Measurements from ENCODE around the gene HCN1. TPM values are rescaled to one million over a fixed set of nuclear protein-coding genes. Genes with fewer than 3 reads are reported as not detected.

Gene HCN1
- not detected for polyA plus RNA-seq (2013, experiment 1 of 2; ENCODE audit: insufficient read length)
- 0.06 TPM for polyA plus RNA-seq (2013, experiment 2 of 2; ENCODE audit: insufficient read length)

DNA sequence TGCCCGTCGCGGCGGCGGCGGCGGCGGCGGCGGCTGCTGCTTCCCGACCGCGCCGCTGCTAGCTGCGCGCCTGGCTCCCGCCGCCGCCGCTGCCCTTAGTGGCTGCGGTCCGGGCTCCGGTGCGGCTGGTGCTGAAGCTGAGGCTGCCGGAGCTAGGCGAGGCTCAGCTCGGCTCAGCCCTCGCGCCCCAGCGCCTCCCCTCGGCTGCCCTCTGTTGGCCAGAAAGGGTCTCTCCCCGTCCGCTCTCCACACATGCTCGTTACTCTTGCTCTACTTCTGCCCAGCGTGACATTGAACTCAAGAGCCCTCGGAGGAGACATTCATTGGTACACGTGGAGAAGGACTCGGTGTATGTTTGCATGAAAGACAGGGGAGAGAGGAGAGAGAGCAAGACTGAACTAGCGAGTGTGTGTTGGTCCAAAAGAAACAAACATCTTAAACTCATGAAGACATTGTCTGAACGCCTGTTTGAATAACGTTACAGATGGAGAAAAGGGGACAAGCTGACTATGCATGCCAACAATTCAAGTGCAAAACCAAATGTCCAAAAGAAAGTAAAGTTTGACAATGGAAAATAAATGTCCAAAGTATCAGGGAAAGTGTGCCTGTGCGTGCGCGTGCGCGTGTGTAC lies at the start of gene HCN1:
Gene HCN1, minus strand, starts transcription at position 175 of the 631 bp plus-strand sequence.
- DNase-seq = peak; percentile 69

DNA sequence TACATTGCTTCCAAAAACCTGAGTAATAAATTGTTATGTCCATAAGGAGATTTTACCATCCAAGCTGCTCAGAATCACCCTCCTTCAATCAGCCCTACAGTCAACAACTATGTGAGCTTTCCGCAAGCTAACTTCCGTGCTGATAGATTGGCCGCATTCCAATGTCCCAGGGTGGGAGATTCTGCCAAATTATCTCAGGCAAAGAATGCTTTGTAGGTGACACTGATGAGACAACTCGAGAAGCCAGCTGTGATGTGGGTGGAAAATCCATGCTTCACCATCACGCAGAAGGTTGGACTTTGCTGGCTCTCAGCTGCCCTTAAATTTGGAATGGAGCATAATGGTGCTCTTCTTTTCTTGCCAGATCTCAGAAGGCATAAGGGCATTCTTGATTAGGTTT lies 44.9 kb upstream of the HCN1 start:
- DNase-seq = no peak

DNA sequence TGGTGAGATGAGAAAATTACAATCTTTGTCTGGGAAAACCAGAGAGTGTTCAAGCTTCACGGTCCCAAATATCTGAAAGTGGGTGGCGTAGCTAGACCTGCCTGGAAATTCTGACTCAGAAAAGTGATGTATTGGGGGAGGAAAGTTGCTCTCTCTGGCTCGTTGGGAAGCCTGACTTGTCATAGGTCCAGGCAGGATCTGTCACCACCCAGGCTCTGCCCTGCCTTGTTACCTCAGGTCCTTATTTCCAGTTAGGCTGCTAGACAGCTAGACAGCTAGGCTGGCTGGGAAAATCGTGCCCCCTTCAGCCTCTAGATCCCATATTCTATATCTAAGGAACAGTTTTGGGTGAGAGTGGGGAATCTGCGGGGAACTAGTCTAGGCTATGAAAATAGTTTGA lies 41.0 kb upstream of the HCN1 start:
- DNase-seq = no peak

DNA sequence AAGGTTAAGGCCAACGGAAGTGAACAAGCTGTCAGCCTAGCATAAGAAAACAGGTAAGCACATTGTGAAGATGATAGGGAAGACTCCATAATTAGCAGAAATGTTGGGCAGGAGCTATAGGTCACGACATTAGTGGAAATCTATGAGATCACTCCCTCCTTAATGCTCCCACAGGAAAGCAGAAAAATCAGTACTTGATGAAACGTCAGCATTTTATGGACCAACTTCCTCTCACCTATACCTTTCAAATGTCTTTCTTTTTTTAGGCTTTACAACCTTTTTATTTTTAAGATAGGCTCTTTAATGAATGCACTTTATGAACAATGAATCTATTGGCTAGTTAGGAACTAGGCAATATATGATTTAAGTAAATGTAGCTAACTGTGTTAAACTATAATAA lies 29.4 kb upstream of the HCN1 start:
- DNase-seq = no peak

DNA sequence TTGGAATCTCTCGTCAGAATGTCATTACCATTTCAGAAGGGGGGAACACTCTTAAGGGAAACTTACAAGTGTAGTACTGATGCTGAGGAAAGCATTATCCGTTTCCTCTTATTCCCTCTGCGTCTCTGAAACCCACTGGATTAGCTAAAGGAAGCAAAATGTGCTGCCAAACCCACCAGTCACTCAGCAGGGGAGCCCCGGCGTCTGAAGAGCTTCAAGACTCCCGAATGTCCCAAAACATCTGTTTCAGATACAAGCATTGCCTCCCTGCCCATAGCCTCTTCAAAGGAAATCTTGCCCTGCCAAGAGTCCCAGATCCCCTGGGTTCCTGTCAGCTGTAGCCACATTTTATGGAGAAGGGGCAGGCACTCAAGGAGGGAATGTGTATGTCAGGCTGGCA lies 1.0 kb upstream of the HCN1 start:
- DNase-seq = no peak

DNA sequence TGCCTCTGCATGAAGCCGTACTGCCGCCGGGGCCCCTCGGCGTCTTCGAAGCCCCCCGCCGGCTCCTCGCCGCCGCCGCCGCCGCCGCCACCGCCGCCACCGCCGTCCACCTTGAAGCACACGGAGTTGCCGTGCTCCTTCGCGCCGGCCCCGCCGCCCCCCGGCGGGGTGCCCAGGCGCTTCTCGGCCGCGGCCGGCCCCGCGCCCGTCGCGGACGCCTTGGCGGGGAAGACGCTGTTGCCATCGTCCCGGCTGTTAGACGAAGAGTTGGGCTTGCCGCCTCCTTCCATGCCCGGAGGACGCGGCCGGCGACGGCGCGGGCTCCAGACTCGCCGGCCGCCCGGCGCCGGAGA lies 400 bp downstream of the HCN1 start:
- DNase-seq = no peak

DNA sequence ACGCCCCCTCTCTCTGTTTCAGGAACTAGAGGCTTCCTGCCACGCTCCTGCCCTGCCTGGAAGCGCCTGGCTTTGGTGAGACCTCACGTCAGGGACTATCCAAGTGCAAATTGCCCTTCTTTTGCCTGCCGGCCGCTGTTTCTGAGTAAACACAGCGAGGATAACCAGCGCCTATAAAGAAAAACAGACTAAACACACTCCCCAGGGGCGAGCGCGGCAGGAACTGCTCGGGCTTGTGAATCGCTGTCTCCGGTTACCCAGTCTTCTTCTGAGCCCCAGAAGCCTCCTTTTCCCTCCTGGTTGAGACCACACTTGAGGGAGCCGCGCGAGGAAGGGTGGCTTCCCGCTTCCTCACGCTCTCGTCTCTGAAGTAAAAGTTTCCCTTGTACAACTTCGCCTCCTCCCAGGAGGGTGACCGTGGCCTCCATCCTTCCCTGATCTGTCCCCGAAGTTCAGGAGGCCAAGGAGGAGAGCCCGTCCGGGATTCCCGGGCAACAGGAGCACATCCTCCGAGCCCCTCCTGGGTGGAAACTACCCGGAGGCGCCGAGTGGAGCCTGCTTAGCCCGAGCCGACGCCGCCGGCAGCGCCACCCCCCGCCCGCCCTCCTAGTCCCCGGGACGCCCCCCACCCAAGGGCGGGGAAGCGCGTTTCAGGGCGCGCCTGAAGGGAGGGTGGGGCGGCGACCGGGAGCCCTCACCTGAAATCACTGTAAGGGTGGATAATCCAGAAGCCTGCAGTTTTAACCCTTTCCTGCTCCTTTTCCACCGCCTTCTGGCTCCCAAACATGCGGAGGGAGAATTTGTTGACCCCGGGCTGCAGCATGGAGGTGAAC lies 993 bp downstream of the HCN1 start:
- DNase-seq = no peak

DNA sequence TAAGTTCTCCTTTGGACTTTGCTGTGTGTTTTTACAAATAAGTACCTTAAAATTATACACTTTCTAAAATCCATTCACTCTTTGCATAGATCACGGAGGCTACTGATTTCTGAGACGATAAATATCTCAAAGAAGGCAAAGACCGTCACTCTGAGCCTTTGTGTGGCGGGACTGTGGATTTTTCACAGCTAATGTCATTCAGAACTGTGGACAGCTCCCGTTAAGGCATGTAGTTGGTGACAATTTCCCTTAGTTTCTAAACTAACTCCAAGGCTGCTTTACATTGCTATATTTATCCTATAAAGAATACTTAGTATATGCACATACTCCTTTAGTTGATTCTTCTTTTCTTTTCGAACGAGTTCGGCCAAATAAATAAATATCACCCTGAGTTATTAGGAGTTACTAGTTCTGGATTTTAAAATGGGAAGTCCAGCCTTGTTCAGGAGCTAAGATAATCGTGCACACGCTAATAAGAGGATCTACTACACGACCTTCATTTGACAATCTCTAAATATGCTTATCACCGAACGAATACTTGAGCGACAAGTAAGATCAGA lies 1.8 kb downstream of the HCN1 start:
- peak; percentile 7 for DNase-seq

DNA sequence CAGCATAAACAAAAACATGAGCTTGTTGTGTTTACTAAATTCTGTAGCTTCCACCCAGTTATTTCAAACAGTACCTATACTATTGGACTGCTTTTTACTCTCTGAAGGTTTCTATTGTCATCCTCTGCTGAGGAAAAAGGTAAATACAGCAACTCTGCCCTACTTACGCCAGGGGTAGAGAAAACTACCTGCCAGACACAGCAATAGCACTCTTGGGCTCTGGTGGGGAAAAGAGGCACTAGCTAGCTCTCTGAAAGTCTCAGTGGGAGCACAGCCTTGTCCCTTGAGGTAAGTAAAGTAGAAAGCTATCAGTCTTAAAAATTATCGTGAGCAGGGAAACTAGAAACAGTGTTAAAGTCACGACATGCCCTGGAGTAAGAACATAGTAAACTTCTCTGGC lies 3.7 kb downstream of the HCN1 start:
- DNase-seq = no peak

DNA sequence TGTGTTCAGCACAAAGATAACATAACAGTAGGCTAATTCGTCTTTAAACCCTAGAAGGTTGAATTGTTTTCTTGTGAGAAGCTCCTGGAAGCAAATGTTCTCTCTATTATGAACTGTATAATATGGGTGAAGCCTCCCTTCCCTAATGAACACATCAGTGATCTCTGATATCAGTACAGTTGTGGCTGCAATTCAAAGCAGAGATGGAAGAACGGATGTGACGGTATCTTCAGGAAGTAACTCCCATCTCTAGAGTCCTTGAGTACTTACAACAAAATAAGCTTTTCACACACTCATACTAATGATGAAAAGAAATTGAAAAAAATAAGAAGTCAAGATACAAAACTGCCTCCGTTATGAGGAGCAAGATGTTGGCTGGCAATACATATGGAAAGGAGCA lies 4.5 kb downstream of the HCN1 start:
- no peak for DNase-seq

DNA sequence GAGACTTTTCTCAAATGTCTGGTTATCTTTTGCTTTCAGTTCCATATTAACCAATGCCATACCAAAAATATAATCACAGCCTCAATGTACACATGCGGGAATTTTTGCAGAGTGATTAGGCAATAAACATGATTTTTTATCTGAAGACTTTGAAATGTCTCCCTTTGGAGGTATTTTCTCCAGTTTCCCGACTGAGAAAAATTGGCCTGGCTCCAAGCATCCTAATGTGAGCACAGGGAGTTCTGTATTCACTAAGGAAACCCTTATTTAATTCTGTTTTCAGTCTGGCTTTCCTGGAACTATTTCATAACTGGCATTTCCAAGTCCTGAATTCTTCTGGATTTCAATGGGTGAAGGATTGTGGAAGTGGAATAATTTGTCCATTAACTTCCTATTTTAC lies 8.5 kb downstream of the HCN1 start:
- no peak for DNase-seq

DNA sequence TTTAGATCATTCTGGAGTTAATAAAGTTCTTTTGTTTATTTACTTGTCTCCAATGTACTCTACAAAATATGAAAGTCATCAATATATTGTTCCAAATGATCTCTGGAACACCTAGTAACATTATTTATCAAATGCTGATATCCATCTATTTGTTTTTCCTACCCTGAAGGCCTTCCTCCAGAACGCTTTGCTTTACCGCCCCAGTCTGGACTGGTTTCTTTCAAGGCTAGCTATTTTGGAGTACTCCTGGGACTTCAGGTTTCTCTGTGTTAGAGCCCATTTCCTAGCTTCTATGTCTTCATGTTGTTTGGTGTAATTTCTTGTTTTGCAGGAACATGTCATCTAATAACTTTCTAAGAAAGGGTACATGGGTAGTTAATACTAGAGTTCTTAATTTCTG lies 9.6 kb downstream of the HCN1 start:
- DNase-seq = no peak

DNA sequence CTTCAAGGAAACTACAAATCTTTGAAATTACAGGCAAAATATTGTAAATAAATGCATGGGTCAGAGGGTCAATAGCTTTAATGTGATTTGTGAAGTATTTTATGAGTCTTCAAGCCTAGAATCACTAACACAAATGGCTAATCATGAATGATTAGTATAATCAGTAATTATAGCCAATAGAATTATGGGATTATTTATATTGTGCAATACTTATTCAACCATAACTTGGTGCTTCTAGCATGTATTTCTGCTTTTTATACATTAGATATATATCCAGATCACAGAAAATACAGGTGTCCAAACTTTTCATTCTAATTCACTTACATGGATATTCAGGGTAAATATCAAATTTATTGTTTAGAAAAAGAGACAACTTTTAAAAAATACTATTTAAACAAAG lies 12.1 kb downstream of the HCN1 start:
- DNase-seq = no peak

DNA sequence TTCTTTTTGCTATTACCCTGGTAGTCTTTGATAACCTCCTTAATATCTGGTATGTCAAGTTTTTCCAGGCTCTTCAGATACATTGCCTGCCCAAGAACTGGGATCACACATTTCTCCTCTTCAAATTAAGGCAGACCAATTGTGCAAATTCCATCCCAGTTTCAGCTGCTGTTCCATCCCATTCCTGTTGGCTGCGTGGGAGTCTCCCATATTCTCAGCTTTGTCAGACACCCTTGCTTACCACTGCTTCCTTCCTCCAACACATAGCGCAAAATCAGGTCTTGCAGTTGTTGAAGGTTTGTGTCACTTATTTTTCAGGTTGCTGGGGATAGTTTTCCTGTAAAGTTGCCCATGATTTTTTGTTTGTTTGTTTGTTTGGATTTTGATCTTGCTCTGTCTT lies 15.2 kb downstream of the HCN1 start:
- DNase-seq = no peak

DNA sequence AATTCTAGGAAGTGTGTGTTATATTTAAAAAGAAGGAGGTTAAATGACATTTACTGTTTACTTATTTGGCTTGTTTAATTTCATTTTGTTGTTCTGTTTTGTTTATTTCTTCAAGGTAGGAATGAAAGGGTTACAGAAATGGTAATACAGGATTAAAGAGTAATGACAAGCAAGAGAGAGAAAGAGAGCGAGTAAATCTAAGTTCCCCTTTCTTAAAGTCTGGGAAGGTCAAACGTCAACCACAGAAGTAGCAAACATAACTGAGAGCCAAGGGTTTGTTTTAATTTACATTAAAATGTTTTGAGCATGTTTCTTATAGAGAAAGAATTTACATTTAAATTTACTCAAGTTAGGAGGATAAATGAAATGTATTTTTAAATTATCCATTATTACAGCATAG lies 18.7 kb downstream of the HCN1 start:
- DNase-seq = no peak

DNA sequence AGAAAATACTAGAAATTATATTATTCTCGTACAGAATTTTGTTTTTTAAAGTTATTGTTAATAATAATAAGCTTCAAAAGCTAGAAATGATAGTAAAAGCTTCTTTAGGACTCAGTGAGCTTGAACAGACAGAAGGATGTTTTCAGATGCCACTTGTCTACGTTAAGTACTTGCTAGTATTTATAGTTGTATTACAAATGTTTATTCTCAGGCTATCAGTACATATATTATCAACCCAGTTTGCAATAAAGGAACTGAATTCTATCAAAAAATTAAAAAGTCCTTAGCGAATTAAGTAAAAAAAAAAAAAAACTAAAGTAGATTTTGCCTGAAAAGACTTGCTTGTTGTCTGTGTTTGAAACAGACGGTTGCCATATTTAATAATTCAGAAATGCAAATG lies 23.9 kb downstream of the HCN1 start:
- DNase-seq = no peak

DNA sequence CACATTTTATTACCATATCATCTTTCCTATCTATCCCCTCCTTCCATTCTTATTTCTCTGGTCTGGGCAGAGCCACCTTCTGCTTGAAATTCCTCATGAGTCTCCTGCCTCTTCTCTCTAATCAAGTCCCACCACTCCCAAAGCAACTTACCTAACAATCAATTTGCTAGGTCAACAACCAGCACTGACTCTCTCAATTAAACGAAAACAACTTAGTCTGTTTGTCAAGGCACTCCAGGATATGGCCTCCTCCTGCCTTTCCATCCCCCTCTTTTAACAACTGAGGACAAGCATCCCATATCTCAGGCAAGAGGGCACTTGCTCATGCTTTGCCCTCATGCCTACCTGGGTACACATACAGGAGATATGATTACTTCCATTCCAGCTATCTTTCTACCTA lies 47.4 kb downstream of the HCN1 start:
- no peak for DNase-seq

DNA sequence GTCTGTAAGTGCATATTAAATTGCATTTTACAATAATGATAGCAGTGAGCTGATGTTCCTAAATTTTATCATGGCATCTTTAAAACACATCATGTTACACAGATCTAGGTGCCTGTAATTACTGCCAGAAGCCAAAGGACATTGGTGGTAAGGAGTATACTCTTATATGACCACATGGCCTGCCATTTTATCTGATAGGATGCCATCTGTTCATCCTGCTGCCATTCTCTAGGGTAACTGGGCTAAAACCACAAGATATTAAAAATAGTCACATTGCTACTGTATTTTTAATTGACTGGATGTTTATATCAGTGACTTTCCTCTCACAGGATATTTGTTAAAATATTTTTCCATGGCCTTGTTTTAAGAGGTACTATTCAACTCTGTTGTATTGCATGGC lies 53.1 kb downstream of the HCN1 start:
- DNase-seq = no peak

DNA sequence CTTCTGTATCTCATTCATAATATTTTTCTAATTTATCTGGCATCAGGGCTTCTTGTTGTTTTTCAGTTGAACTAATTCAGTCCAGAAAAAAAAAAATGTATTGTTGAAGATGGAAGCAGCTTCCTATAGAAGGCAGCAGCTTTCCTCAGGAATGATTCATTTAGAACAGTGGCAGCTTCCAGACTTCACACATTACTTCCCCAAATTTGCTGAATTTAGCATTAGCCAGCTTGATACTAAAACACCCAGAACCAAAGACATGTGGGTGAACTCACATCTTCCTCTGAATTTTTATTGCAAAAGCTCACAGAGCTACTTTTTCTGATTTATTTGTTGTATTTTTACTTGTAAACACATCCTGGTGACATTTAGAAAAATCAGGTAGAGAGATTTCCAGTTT lies 53.8 kb downstream of the HCN1 start:
- no peak for DNase-seq

DNA sequence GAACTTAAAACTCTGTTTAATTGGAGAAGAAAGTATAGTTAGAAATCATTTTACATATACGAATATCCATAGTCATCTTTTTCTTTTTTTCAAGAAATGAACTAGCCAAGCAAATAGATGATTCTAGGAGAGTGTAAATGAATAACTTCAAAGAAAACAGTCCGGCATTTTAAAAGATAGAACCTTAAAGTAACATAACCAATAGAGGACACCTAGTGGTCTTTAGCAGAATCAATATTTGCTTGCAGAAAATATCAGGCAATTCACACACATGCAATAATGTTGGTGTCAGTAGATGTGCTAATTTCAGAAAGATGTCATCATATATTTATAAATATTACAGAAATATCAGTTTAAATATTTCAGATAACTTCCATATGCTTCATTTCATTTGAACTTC lies 57.1 kb downstream of the HCN1 start:
- no peak for DNase-seq

DNA sequence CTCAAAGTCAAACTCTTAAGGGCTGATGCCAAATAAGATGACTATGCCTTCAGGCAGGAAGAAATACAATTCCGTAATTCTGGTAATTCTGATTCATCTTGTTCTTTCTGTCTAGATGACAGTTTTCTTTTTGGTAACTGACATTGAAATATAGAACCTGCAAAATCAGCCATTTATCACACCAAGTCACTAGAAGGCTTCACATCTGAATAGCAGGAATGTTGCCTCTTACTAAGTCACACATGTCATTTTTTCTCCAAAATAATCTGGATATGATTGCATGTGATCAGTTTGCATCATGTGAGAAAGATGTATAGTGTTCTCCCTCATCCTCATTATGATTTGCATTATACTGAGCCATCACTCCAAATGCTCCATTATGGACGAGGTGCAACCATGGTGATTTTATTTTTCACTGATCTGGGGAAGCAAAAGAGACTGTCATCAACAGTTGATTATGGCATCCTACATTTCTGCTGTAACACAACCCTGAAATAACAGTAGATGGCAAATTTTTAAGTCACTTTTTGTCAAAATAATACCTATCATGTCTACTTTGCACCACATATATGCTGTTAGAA lies 69.0 kb downstream of the HCN1 start:
- DNase-seq = no peak

DNA sequence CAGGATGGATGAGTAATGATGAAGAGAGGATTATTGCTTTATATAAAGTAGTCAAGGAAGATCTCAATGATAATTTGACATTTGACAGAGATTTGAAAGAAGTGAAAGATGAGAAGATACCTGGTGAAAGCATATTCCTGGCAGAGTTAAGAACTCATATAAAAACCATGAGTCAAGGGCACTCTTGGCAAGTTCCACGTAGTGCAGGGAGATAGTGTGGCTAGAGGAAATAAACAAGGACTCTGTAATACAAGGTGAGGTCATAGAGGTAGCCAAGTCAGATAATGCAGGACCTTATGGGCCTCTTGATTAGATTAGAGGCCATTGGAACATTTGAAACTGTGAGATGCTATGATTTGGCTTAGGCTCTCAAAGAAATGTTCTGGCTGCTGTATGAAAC lies 72.3 kb downstream of the HCN1 start:
- no peak for DNase-seq

DNA sequence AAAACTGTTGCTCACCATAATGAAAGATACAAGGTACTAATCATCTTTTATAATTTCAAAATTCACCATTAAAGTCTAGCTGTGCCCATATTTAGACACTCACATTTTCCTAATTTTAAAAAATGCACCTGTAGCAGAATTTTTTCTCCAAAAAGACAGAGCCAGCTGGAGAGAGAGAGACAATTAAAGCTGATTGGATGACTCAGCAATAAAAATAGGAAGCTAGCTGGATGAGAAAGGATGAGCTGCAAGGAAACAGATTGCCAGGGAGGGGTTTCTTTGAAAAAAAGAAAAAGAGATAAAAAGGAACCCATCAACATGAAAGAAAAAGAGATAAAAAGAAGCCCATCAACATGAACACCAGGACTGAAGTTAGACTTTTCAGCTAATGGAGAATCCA lies 73.8 kb downstream of the HCN1 start:
- no peak for DNase-seq

Measured in fibroblast of skin of scalp (primary cell).